HG03108 (cell line): ENCODE data around the gene ATAD2B.

Experiments
- ATAC-seq: cut with Tn5 transposase; IDR thresholded peaks from one replicate; pipeline ENCODE4 v1.9.1; 2021; ENCODE audit warnings: moderate library complexity; ENCODE audit not compliant: unreplicated experiment

The ATAD2B gene

DNA sequence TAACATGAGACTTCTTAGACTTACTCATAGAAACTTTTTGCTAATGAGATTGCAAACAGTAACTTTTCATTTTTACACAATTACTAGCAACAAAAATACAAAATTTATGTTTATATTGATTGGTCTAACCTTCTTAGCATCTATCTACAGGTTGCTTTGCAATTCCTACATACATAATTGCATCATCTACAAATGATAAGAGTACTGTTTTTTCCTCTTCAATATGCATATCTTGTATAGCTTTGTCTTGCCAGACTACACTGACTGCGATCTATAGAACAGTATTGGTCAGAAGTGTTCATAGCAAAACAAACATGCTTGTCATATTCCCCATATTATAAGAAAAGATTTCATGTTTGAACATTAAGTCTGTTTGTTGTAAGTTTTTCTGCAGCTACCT is 87.9 kb downstream of the ATAD2B start:
- ATAC-seq: no peak

- ATAC-seq: no peak
Observed at GRCh38 chr2:23838581-23838980, 88.3 kb downstream of the ATAD2B start.

DNA sequence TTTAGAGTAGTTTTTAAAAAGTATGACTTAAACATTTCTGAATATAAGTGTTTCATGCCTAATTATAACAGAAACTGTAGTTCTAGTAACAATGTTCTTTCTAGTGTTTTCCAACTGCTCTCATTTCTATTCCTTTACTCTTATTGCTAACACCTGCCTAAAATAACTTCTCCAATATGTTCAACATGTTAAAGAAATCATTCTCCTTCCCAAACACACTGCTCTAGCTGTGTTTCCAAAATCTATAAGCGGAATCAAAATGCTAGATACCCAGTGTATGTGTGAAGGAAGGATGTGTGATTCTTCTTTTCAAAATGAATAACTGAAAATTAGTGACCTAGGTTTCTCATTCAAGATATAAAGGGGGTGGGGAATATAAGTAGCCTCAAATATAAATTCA is 89.1 kb downstream of the ATAD2B start:
- ATAC-seq: no peak

DNA sequence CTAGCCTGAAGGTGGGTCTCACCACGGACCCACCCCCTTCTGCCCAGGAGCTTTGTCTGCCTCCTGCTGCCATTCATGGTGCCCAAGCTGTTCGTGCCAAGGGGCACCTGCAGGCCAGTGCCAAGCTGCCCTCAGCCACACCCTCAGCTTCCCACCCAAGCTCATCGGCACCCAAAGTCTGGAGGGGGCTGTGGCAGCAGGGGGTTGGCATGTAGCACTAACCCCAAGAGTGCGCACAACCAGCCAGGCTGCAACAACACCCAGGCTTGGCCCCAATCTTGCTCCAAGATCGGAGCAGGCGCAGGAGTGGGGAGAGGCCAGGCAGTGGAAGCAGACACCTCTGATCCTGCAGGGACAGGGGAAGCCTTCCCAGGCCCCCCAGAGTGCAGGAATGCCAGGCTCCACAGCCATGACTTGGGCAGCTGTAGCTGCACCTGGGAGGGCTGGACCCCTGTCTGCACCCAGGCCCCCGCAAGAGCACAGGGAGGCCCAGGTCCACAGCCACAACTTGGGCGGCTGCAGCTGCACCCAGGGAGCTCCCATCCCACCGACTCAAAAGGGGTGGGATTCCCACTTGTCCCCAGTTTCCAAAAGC is 89.9 kb downstream of the ATAD2B start:
- no peak for ATAC-seq

DNA sequence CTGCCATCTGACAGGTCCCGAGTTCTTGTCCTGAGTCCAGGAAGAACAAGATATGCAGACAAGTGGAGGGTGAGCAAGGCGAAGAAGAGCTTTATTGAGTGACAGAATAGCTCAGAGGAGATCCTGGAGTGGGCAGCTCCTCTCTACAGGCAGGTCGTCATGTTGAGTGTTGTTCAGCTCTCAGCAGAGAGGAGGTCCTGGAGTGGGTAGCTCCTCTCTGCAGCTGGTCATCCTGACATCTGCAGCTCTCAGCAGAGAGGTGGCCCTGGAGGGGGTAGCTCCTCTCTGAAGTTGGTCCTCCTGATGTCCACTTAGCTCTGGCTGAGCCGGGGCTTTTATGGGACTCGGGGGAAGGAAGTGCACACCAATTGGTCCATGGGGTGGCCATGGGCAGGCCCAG is 90.4 kb downstream of the ATAD2B start:
- no peak for ATAC-seq

GRCh38 chr2:23835988-23836387 is 90.9 kb downstream of the ATAD2B start:
- no peak for ATAC-seq

DNA sequence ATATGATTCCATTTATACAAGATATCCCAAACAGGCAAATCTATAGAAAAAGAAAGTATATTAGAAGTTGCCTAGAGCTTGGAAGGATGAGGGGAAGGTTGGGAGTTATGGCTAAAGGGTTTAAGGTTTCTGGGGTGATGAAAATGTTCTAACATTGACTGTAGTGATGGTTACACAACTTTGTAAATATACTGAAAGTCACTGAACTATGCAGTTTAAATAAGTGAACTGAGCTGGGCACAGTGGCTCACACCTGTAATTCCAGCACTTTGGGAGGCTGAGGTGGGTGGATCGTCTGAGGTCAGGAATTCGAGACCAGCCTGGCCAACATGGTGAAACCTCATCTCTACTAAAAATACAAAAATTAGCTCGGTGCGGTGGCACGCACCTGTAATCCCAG is 91.5 kb downstream of the ATAD2B start:
- ATAC-seq: no peak

GRCh38 chr2:23828986-23829385 is 97.9 kb downstream of the ATAD2B start:
- ATAC-seq: no peak

DNA sequence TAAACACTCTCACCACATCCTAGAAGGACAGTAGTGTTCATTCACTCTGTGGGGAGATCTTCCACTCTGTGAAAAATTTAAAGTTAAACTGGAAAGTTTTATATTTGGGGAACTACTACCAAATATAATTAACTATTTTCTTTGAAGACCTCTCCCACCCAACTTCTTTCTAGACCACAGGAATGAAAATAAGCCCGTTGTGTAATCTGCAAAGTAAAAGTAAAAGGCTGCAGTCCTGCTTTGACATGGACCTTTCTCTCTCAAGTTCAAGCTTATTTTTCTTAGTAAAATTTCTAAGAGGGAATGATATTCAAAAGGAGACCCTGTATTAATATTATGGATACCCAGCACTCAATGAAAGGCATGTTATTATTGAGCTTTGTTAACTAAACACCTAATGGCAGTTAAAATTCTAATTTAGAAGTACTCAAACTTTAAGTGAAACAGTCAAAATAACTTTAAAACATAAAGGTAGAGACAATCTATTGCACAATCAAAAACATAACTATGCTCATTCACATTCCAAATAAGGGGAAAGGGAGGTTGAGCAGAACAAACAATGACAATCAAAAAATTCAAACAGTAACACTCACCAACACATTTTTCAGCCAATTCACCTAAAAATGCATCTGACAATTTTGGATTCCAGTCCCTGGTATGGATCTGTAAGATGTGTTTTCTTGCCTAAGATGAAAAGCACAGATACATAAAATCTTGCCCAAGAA is 98.5 kb downstream of the ATAD2B start:
- no peak for ATAC-seq

GRCh38 chr2:23827287-23827686 is 99.6 kb downstream of the ATAD2B start:
- ATAC-seq: no peak

DNA sequence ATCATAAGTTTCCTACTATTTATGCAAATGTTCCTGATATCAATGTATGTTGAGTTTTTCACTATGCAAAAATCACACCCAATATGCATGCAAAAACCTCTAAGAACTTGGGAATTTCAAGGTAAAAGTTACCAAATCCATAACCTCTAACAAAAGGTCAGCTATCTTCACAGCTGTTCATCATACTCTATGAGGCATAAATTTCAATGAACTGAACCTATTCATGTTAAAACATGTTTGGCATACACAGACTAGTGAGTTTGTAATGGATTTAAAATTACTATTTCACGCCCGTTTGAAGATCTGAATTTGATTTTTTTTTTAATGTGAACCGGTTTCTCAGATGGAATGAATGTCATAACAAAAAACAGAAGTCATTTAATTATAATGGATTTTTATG is 100.2 kb downstream of the ATAD2B start:
- ATAC-seq: no peak

DNA sequence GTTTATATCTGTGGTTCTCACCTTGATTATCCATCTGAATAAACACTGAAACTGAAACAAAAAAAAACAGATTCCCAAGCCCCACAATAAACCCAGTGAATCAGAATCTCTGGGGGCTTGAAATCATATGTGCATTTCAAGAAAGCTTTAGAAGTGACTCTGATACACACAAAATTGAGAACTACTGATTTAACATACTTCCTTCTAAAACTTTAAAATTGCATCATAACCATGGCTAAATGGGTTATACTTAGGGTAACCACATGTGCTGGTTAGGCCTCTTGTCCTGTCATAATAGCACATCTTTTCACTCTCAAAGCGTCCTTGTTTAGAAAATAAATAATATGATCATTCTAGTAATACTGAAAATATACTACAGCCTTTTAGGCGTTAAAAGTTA is 100.9 kb downstream of the ATAD2B start:
- no peak for ATAC-seq

DNA sequence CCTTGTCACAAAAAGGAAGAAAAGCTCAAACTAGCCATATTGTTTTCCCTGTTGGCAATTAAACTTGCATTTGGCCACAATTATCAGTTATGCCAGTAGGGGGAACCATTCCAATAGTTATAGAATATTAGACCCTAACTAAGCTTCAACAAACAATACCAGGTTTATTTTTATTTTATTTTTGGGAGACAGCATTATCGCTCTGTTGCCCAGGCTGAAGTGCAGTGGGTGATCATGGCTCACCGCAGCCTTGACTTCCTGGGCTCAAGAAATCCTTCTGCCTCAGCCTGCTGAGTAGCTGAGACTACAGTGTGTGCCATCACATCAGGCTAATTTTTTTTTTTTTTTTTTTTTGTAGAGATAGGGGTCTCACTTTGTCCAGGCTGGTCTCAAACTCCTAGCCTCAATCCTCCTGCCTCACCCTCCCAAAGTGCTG is 102.1 kb downstream of the ATAD2B start:
- no peak for ATAC-seq

GRCh38 chr2:23823863-23824262 is 103.1 kb downstream of the ATAD2B start:
- no peak for ATAC-seq

DNA sequence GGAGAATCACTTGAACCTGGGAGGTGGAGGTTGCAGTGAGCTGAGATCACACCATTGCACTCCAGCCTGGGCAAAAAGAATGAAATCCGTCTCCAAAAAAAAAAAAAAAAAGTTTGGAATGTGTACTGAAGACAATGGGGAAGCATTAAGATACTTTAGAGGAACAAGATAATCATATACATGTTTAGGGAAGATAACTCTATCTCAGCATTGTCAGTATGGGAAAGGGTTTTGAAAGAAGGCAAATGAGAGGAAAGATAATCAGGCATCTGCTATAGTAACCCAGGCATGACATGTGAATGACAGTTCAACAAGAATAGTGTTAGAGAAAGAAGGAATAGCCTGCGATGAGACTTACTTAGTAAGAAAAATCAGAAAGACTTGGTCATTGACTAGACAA is 112.0 kb downstream of the ATAD2B start:
- ATAC-seq: no peak

DNA sequence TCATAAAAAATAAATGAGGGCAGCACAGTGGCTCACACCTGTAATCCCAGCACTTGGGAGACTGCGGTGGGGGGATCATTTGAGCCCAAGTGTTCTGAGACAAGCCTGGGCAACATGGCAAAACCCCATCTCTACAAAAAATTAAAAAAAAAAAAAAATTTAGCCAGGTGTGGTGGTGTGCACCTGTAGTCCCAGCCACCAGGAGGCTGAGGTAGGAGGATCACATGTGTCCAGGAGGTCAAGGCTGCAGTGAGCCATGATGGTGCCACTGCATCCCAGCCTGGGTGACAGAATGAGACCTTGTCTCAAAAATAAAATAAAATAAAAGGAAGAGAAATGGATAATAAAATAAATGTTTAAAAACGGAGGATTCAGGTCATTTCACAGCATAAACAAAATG is 113.5 kb downstream of the ATAD2B start:
- no peak for ATAC-seq

DNA sequence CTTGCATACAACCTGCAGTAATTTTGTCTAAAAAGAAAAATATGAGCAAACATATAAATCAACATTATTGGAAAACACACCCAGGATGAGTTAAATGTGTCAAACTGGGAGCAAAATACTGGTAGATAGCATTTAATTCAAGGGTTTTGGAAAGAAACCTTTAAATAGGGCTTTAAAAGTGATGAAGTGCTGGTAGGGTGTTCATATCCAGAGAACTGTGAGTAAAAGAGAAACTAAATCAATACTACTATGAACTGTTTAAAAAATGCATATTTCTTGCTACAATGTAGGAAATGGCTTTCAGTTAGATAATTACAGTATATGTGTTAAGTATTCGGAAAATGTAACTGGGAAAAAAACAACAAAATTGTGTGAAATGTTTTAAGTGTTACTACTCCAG is 117.8 kb downstream of the ATAD2B start:
- no peak for ATAC-seq

- no peak for ATAC-seq
Observed at GRCh38 chr2:23806665-23807249, 120.2 kb downstream of the ATAD2B start.

DNA sequence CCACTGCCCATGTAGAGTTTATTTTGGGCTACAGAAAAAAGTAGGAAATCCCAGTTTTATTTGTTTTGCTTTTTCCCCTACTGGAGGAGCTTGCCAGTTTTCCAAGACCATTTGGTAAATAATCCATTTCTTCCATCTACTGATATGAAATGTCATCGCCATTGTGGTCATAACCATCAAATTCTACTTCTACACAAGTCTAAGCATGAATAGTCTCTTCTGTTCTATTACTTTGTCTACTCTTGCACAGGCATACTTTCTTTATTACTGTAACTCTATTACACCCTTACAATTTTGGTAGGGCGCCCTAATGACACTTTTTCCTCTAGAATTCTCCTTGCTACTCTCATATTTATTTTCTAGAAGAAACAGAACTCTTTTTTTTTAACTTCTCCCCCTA is 120.7 kb downstream of the ATAD2B start:
- ATAC-seq: no peak

DNA sequence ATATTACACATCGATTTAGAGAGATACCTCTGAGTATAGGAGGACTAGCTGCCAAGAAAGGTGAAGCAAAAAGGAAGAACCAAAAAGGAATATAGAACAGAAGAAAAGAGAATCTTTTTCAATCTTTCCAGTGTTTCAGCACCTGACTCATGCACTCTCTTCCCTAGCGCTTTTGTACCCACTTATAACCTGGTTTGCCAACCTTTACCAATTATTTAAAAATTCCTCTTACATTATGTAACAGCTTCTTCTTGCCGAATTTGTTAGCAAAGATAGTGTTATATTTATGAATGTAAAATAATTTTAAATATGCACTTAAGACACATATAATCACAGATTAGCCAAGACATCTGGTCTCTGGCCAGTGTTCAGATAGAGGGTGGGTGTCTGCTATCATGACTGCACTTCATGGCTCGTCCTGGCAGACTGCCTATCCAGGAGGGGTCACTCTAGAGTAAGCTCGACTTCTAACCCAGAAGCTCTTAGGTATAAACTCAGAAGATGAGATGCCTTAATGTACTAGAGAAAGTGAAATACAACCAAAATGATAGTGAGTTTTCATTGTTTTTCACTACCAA is 122.9 kb downstream of the ATAD2B start:
- no peak for ATAC-seq

DNA sequence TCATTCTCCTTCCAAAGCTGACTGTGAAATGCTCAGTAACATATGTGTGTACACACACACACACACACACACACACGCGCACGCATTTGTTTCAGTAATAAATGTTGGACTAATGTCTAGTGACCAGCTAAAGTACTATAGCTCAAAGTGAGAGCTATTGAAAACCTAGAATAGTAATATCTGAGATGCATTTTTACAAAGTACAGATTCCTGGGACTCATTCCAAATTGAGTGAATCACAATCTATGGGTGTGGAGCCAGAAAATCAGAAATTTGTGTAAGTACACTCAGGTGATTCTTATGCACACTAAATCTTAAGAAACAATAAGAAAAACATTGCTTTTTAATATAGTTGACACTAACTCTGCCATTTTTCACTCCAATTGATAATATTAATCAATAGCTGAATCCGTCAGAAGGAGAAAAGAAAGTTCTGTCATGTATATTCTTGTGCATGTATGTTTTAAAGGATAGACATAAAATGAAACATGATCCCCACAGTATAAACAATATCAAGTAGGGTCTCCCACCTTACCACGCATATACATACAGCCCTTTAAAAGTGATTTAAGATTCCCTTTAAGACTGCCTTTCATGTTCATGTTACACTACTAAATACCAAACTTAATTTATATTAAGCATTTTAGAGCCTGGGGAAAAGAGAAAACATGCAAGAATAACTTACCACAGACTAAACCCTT is 123.5 kb downstream of the ATAD2B start:
- no peak for ATAC-seq

- ATAC-seq: no peak
Observed at GRCh38 chr2:23801396-23801795, 125.5 kb downstream of the ATAD2B start.
